ENCODE data around the gene COIL.

GRCh38 chr17:56892333-56892732 lies 68.5 kb downstream of the COIL start:
- TF ChIP-seq CTCF (IDR thresholded peaks at IDR 0.05; ENCODE audit: low read depth, low read length) (no peak), POLR2A (IDR thresholded peaks at IDR 0.05; ENCODE audit: extremely low read depth, insufficient read length) (no peak)

Data from NB4 (cell line).